ENCODE results near the gene COPRS. TPM values are rescaled to one million over a fixed set of nuclear protein-coding genes. Genes with fewer than 3 reads are reported as not detected.

Gene COPRS
- polyA plus RNA-seq, 3 donors = 11.7 to 40.0 (median 38.9) TPM

- no peak overlapping the region for H3K27ac ChIP-seq (ENCODE audit: low read depth in 1 of 2, low read length in 2 of 2)
- no peaks in the 10 kb centered on the region for H3K27me3 ChIP-seq (ENCODE audit: control insufficient read depth in 2 of 2, insufficient read depth in 2 of 2, low read length in 2 of 2)
- no peak for DNase-seq
- H3K79me2 ChIP-seq (ENCODE audit: insufficient read depth, low read length) = no peaks in the 10 kb centered on the region
- H3K36me3 Mint-ChIP-seq = no peaks in the 10 kb centered on the region
- peak overlapping the region; percentile 36 for H2AFZ ChIP-seq (ENCODE audit: insufficient read depth, low read depth, low read length, poor library complexity, severe bottlenecking)
- no peaks in the 10 kb centered on the region for H3K9me3 ChIP-seq (replicated peaks in 1 of 2; ENCODE audit: control insufficient read depth in 1 of 2, insufficient read depth in 1 of 2, low read length in 2 of 2)
- H3K27ac Mint-ChIP-seq = no peak overlapping the region
- no CpG with 5 or more reads among the region's 3 CpGs for WGBS (ENCODE audit: insufficient coverage)
- peaks cover 0 to 2% (median 0%) of the 10 kb centered on the region in 3 donors for H3K27me3 Mint-ChIP-seq (ENCODE audit: low read depth in 3 of 3)
- peaks cover 6 to 10% of the 10 kb centered on the region in 2 donors for H3K4me1 ChIP-seq (ENCODE audit: control insufficient read depth in 1 of 2, insufficient read depth in 2 of 2, low read length in 2 of 2)
- intact Hi-C loops (cut with micrococcal nuclease) = no loop called here
- H3K4me1 Mint-ChIP-seq = peaks cover 3% of the 10 kb centered on the region
- H3K9ac ChIP-seq (ENCODE audit: insufficient read depth, low read length, poor library complexity, severe bottlenecking) = no peak overlapping the region
- H3K4me3 Mint-ChIP-seq = no peak overlapping the region
- no peak overlapping the region for H3K4me2 ChIP-seq (replicated peaks; ENCODE audit: extremely low read depth, low read length, poor library complexity, severe bottlenecking)
- no peaks in the 10 kb centered on the region for H3K9me3 Mint-ChIP-seq
- H3K36me3 ChIP-seq (replicated peaks in 1 of 2; ENCODE audit: control insufficient read depth in 1 of 2, insufficient read depth in 2 of 2, low read length in 2 of 2) = no peaks in the 10 kb centered on the region
- H4K20me1 ChIP-seq (ENCODE audit: insufficient read depth, low read length) = no peaks in the 10 kb centered on the region
- TF ChIP-seq, protein P1, sequence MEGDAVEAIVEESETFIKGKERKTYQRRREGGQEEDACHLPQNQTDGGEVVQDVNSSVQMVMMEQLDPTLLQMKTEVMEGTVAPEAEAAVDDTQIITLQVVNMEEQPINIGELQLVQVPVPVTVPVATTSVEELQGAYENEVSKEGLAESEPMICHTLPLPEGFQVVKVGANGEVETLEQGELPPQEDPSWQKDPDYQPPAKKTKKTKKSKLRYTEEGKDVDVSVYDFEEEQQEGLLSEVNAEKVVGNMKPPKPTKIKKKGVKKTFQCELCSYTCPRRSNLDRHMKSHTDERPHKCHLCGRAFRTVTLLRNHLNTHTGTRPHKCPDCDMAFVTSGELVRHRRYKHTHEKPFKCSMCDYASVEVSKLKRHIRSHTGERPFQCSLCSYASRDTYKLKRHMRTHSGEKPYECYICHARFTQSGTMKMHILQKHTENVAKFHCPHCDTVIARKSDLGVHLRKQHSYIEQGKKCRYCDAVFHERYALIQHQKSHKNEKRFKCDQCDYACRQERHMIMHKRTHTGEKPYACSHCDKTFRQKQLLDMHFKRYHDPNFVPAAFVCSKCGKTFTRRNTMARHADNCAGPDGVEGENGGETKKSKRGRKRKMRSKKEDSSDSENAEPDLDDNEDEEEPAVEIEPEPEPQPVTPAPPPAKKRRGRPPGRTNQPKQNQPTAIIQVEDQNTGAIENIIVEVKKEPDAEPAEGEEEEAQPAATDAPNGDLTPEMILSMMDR (IDR thresholded peaks at IDR 0.05) = no peak
- H3K4me3 ChIP-seq (replicated peaks in 1 of 3; ENCODE audit: low read depth in 2 of 3, low read length in 3 of 3) = no peak overlapping the region
Measured at GRCh38 chr17:31845291-31845690, 13.8 kb downstream of the COPRS start.

DNA sequence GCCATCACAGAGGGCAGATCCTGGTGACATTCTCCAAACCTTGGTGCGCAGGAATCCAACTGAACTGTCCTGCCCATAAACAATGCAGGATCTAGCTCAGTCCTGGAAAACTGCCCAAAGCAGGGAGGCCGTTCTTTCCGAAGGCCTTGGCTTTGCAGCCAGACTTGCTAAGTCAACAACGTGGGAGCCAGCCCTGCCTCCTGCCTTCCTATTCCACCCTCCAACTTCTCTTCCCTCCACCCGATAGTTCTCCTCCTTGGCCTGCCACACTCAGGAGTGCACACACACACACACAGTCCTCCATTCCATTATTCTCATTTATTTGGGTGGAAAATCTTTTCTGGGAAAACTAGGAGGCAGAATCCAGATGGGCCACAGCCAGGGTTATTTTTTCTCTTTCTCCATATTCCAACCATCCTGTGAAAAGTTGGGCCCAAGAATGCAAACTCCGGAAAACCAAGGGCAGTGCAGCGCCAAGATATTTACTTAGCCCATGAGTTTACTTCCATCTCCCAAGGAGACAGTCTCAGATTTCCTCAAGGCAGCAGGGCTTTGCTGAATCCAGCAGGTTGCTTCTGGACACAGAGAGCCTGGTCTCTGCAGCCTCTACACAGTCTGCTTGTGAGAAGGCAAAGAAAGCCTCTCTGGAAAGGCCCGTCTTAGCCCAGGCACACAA is 15.8 kb downstream of the COPRS start:
- no peaks in the 10 kb centered on the region for H3K36me3 ChIP-seq (replicated peaks in 1 of 2; ENCODE audit: control insufficient read depth in 1 of 2, insufficient read depth in 2 of 2, low read length in 2 of 2)
- H3K4me1 ChIP-seq (ENCODE audit: control insufficient read depth in 1 of 2, insufficient read depth in 2 of 2, low read length in 2 of 2) = peaks cover 15% of the 10 kb centered on the region in 2 donors
- H3K27me3 Mint-ChIP-seq (ENCODE audit: low read depth in 3 of 3) = peaks cover 0 to 2% (median 0%) of the 10 kb centered on the region in 3 donors
- WGBS (ENCODE audit: insufficient coverage) = 87% methylated on average over 5 of the region's 8 CpGs
- no peak overlapping the region for H3K4me3 Mint-ChIP-seq
- no peaks in the 10 kb centered on the region for H3K27me3 ChIP-seq (ENCODE audit: control insufficient read depth in 2 of 2, insufficient read depth in 2 of 2, low read length in 2 of 2)
- TF ChIP-seq, protein P1 (IDR thresholded peaks at IDR 0.05) = no peak
- H4K20me1 ChIP-seq (ENCODE audit: insufficient read depth, low read length) = no peaks in the 10 kb centered on the region
- H3K9me3 ChIP-seq (replicated peaks in 1 of 2; ENCODE audit: control insufficient read depth in 1 of 2, insufficient read depth in 1 of 2, low read length in 2 of 2) = peaks cover 0 to 4% of the 10 kb centered on the region in 2 donors
- intact Hi-C loops (cut with micrococcal nuclease) = loop anchor here (2.0 to 5.0 kb wide), 4 partner anchors 286 to 406 kb away; no protein-coding TSS in a partner anchor
- peak overlapping the region; percentile 62 for H2AFZ ChIP-seq (ENCODE audit: insufficient read depth, low read depth, low read length, poor library complexity, severe bottlenecking)
- H3K4me2 ChIP-seq (replicated peaks; ENCODE audit: extremely low read depth, low read length, poor library complexity, severe bottlenecking) = no peak overlapping the region
- H3K4me1 Mint-ChIP-seq = peaks cover 14% of the 10 kb centered on the region
- peaks cover 1 to 9% (median 3%) of the 10 kb centered on the region in 7 donors for H3K9me3 Mint-ChIP-seq
- H3K27ac Mint-ChIP-seq = no peak overlapping the region
- H3K9ac ChIP-seq (ENCODE audit: insufficient read depth, low read length, poor library complexity, severe bottlenecking) = no peak overlapping the region
- H3K79me2 ChIP-seq (ENCODE audit: insufficient read depth, low read length) = no peaks in the 10 kb centered on the region
- no peak overlapping the region for H3K27ac ChIP-seq (ENCODE audit: low read depth in 1 of 2, low read length in 2 of 2)
- no peak for DNase-seq
- H3K36me3 Mint-ChIP-seq = no peaks in the 10 kb centered on the region
- no peak overlapping the region for H3K4me3 ChIP-seq (replicated peaks in 1 of 3; ENCODE audit: low read depth in 2 of 3, low read length in 3 of 3)

Data from CD14-positive monocyte (primary cell).